ENCODE measurements around the gene PHKA2.

- TF ChIP-seq, protein P1, sequence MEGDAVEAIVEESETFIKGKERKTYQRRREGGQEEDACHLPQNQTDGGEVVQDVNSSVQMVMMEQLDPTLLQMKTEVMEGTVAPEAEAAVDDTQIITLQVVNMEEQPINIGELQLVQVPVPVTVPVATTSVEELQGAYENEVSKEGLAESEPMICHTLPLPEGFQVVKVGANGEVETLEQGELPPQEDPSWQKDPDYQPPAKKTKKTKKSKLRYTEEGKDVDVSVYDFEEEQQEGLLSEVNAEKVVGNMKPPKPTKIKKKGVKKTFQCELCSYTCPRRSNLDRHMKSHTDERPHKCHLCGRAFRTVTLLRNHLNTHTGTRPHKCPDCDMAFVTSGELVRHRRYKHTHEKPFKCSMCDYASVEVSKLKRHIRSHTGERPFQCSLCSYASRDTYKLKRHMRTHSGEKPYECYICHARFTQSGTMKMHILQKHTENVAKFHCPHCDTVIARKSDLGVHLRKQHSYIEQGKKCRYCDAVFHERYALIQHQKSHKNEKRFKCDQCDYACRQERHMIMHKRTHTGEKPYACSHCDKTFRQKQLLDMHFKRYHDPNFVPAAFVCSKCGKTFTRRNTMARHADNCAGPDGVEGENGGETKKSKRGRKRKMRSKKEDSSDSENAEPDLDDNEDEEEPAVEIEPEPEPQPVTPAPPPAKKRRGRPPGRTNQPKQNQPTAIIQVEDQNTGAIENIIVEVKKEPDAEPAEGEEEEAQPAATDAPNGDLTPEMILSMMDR (IDR thresholded peaks at IDR 0.05) = peak; percentile 35 to 70 (median 37)
- peak; percentile 28 for TF ChIP-seq POLR2A (IDR thresholded peaks at IDR 0.05)
These were observed 669 bp upstream of the PHKA2 start for GRCh38 chrX:18984381-18985185.

Measured in right lobe of liver (tissue), 4 donors.